Central memory CD8-positive, alpha-beta T cell (primary cell): Measurements from ENCODE around the gene NR1D1.

Source experiments
- ATAC-seq: fragments of 150-1000 bp; cut with Tn5 transposase; replicated peaks from 2 replicates; pipeline ENCODE4 v1.10.0; 2022; ENCODE audit warnings: mild to moderate bottlenecking, moderate FRiP score, moderate number of reproducible peaks; ENCODE audit not compliant: poor library complexity, severe bottlenecking; ENCODE audit errors: extremely low read depth
- DNase-seq, 2 donors: peaks; one replicate each; pipeline ENCODE4 v3.0.0; 2021; ENCODE audit warnings: low spot score in 2 of 2
- H3K27ac Mint-ChIP-seq: one replicate; pipeline ENCODE4 v1.8.0; 2022; ENCODE audit warnings: low read depth, mild to moderate bottlenecking, moderate library complexity, mixed read lengths
- H3K27me3 Mint-ChIP-seq: one replicate; pipeline ENCODE4 v1.8.0; 2022; ENCODE audit warnings: mixed read lengths
- H3K36me3 Mint-ChIP-seq: one replicate; pipeline ENCODE4 v1.8.0; 2022; ENCODE audit warnings: mild to moderate bottlenecking, moderate library complexity, mixed read lengths; ENCODE audit not compliant: insufficient read depth
- H3K4me1 Mint-ChIP-seq: one replicate; pipeline ENCODE4 v1.8.0; 2022; ENCODE audit warnings: mixed read lengths
- H3K4me3 Mint-ChIP-seq: one replicate; pipeline ENCODE4 v1.8.0; 2022; ENCODE audit warnings: mild to moderate bottlenecking, moderate library complexity, mixed read lengths
- H3K9me3 Mint-ChIP-seq: one replicate; pipeline ENCODE4 v1.8.0; 2022; ENCODE audit warnings: mixed read lengths

NR1D1 gene

GRCh38 chr17:40067710-40068109 lies 32.7 kb downstream of the NR1D1 start:
- H3K27ac Mint-ChIP-seq = peak overlapping the region; percentile 86
- peak overlapping the region; percentile 72 for H3K4me3 Mint-ChIP-seq
- DNase-seq = no peak
- no peaks in the 10 kb centered on the region for H3K27me3 Mint-ChIP-seq
- H3K36me3 Mint-ChIP-seq = peaks cover 4% of the 10 kb centered on the region
- no peak for ATAC-seq
- no peaks in the 10 kb centered on the region for H3K9me3 Mint-ChIP-seq
- peaks cover 68% of the 10 kb centered on the region for H3K4me1 Mint-ChIP-seq

DNA sequence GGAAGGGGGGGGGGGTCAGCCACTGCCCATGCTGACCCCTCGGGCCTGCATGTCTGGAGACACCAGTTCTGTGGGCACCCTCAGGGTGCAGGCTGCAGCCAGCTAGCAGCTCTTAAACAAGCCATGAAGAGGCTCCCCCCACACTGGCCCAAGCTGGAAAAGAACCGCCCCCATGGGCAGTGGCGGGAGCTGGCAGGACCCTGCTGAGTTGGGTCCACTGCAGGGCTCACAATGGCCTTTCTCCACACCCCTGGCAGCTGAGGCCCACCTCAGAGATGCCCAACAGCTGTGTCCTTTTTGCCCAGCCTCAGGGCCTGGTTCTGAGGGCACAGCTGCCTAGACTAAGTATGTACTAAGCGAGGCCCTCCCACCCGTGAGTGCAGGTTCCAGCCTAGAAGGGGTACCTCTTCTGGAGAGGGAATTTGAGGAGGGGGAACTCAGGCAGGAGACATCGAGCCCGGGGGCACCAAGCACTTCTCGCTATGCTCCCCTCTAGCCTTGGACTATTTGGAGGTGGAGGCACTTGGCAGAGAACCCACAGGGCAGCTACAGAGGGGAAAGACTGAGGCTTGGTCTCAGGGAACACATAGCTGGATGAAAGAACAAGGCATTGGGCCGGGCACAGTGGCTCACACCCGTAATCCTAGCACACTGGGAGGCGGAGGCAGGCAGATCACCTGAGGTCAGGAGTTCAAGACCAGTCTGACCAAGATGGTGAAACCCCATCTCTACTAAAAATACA lies 34.4 kb downstream of the NR1D1 start:
- Mint-ChIP-seq H3K4me1 (peaks cover 74% of the 10 kb centered on the region), H3K9me3 (no peaks in the 10 kb centered on the region), H3K36me3 (peaks cover 4% of the 10 kb centered on the region), H3K27me3 (no peaks in the 10 kb centered on the region), H3K4me3 (peak overlapping the region; percentile 86), H3K27ac (peak overlapping the region; percentile 25)
- DNase-seq (no peak), ATAC-seq (no peak)

- no peaks in the 10 kb centered on the region for H3K9me3 Mint-ChIP-seq
- H3K4me1 Mint-ChIP-seq = peaks cover 66% of the 10 kb centered on the region
- H3K4me3 Mint-ChIP-seq = peak overlapping the region; percentile 86
- no peaks in the 10 kb centered on the region for H3K27me3 Mint-ChIP-seq
- H3K27ac Mint-ChIP-seq = peak overlapping the region; percentile 11
- ATAC-seq (no peak), DNase-seq (no peak)
- H3K36me3 Mint-ChIP-seq = peaks cover 4% of the 10 kb centered on the region
Observed at GRCh38 chr17:40064971-40065768, 35.2 kb downstream of the NR1D1 start.

DNA sequence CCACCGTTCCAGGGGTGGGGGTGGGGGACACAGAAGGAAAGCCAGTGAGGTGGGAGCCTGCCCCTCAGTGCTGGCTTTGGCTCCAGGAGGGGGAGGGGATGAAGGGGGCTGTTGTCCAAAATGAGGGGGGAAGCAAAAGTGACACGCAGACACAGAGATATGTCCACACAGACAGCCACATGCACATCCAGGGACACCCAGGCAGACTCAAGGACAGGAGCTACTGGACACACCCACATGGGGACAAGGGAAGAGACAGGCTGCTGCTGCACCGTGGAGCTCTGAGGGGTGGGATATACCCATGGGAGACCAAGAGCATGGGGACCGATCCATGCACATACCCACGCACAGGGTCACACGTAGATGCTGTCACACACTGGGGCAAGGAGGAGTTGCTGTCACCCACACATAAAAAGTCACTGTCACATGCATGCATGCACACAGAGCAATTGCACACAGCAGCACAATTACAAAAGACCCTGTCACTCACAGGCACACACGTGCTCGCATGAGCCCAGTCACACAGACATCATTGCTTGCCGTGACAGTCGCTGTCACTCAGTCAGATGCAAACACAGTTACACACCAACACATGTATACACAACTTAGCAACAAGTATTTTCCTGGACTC lies 36.4 kb downstream of the NR1D1 start:
- ATAC-seq = no peak
- H3K27me3 Mint-ChIP-seq = no peaks in the 10 kb centered on the region

GRCh38 chr17:40063187-40063771 lies 37.1 kb downstream of the NR1D1 start:
- ATAC-seq (peak; percentile 40), DNase-seq (peak in 1 of 2 donors; percentile 18)
- Mint-ChIP-seq H3K27ac (peak overlapping the region; percentile 30), H3K27me3 (no peaks in the 10 kb centered on the region), H3K9me3 (no peaks in the 10 kb centered on the region), H3K4me1 (peaks cover 47% of the 10 kb centered on the region), H3K36me3 (no peaks in the 10 kb centered on the region), H3K4me3 (peak overlapping the region; percentile 86)

More for the DNA sequence above, 36.4 kb downstream of the NR1D1 start:
- H3K4me1 Mint-ChIP-seq = peaks cover 55% of the 10 kb centered on the region
- no peaks in the 10 kb centered on the region for H3K9me3 Mint-ChIP-seq
- peak overlapping the region; percentile 30 for H3K27ac Mint-ChIP-seq
- H3K4me3 Mint-ChIP-seq = peak overlapping the region; percentile 86
- peaks cover 2% of the 10 kb centered on the region for H3K36me3 Mint-ChIP-seq
- DNase-seq = no peak

GRCh38 chr17:40062329-40063186 lies 37.8 kb downstream of the NR1D1 start, which contains the start of gene THRA:
TSS of gene THRA (plus strand) at chr17:40062965. CDS start at chr17:40074489, 11,524 bp downstream.
- no peaks in the 10 kb centered on the region for H3K27me3 Mint-ChIP-seq
- no peaks in the 10 kb centered on the region for H3K9me3 Mint-ChIP-seq
- DNase-seq = peak in 1 of 2 donors; percentile 31

DNA sequence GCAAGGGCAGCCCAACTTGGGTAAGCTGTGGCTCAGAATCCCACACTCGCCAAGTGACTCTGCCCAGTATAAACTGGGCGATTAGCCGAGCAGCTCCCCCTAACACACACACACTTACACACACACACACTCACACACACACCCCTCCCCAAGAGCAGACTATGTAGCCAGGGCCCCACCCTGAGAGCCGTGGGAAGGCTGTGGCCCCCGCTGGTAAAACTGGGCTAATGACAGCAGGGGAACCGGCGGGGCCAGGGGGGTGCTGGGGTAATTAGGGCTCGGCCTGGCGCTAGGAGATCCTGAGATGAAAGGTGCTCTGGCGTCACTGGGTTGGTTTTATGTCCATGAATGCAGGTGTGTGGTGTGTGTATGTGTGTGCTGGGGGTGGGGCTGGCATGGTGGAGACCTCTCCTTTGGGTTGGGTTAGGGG lies 38.8 kb downstream of the NR1D1 start:
- H3K4me1 Mint-ChIP-seq = peaks cover 36% of the 10 kb centered on the region
- H3K27ac Mint-ChIP-seq = no peak overlapping the region
- H3K27me3 Mint-ChIP-seq = peaks cover 9% of the 10 kb centered on the region
- H3K9me3 Mint-ChIP-seq = no peaks in the 10 kb centered on the region
- H3K4me3 Mint-ChIP-seq = peak overlapping the region; percentile 86
- no peak for DNase-seq
- no peak for ATAC-seq
- no peaks in the 10 kb centered on the region for H3K36me3 Mint-ChIP-seq

More at GRCh38 chr17:40062329-40063186, 37.8 kb downstream of the NR1D1 start, which contains the start of gene THRA:
- no peaks in the 10 kb centered on the region for H3K36me3 Mint-ChIP-seq
- peaks cover 40% of the 10 kb centered on the region for H3K4me1 Mint-ChIP-seq
- peak within 1 kb of the TSS; percentile 30 for H3K27ac Mint-ChIP-seq
- H3K4me3 Mint-ChIP-seq = peak within 1 kb of the TSS; percentile 86
- peak; percentile 91 for ATAC-seq

DNA sequence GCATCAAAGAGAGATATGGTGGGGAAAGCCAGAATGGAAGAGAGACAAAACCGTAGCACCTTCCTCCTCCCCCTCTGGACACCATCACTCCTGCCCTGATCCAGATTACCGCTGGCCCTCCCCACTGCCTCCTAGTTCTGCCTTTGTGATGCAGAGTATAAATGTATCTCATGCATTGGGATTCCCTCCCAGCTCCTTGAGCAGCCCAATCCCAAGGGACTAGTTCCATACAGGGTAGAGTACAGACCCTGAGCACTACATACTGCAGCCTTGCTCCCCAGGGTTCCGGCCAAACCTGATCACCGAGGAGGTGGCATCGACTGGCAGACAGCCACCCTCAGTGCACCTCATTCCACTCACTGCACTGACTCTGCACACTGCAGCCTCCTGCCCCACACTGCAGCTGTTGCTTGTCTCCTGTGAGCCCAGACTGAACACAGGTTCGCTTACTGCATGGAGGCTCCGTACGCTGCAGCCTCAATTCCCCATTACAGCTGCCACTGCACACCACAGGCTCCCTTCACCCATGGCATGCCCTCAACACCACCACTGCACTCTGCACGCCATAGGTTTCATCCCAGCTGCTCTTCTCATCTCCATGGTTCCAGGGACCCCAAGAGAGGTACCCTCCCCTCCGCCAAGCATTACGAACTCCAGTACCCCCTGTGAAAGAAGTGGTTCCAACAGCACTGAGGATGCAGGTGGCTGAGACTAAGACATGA lies 39.3 kb downstream of the NR1D1 start:
- H3K27ac Mint-ChIP-seq = no peak overlapping the region
- peaks cover 14% of the 10 kb centered on the region for H3K27me3 Mint-ChIP-seq
- no peak for DNase-seq

GRCh38 chr17:40059729-40060475 lies 40.5 kb downstream of the NR1D1 start:
- H3K9me3 Mint-ChIP-seq = no peaks in the 10 kb centered on the region
- H3K27me3 Mint-ChIP-seq = peaks cover 14% of the 10 kb centered on the region
- no peak for ATAC-seq
- no peaks in the 10 kb centered on the region for H3K36me3 Mint-ChIP-seq
- DNase-seq = no peak
- H3K4me3 Mint-ChIP-seq = no peak overlapping the region
- H3K27ac Mint-ChIP-seq = no peak overlapping the region
- peaks cover 28% of the 10 kb centered on the region for H3K4me1 Mint-ChIP-seq

More for the DNA sequence above, 39.3 kb downstream of the NR1D1 start:
- Mint-ChIP-seq H3K4me3 (peak overlapping the region; percentile 86), H3K4me1 (peaks cover 36% of the 10 kb centered on the region), H3K36me3 (no peaks in the 10 kb centered on the region), H3K9me3 (no peaks in the 10 kb centered on the region)
- ATAC-seq = no peak

- H3K9me3 Mint-ChIP-seq = no peaks in the 10 kb centered on the region
- H3K27ac Mint-ChIP-seq = no peak overlapping the region
- peaks cover 5% of the 10 kb centered on the region for H3K36me3 Mint-ChIP-seq
- peaks cover 14% of the 10 kb centered on the region for H3K27me3 Mint-ChIP-seq
- H3K4me1 Mint-ChIP-seq = peaks cover 24% of the 10 kb centered on the region
- no peak overlapping the region for H3K4me3 Mint-ChIP-seq
- ATAC-seq (no peak), DNase-seq (no peak)
Observed at GRCh38 chr17:40058865-40059264, 41.5 kb downstream of the NR1D1 start.
